HG03378 (cell line): ENCODE measurements around the gene PRKG1.
"Not testable (repeated sequence)": the region's sequence is repeated elsewhere in the genome, so short reads cannot be mapped to it uniquely, and the experiment has no call there.

Experiments
- ATAC-seq: cut with Tn5 transposase; IDR thresholded peaks from one replicate; pipeline ENCODE4 v1.9.1; 2021; ENCODE audit warnings: mild to moderate bottlenecking, moderate library complexity; ENCODE audit not compliant: unreplicated experiment

Gene PRKG1

GRCh38 chr10:51168086-51168815, 94.0 kb downstream of the PRKG1 start:
- ATAC-seq: no peak

GRCh38 chr10:51169111-51169510, 94.8 kb downstream of the PRKG1 start:
- no peak for ATAC-seq

GRCh38 chr10:51170518-51171245, 96.4 kb downstream of the PRKG1 start:
- ATAC-seq: no peak

- ATAC-seq: no peak
These were observed 97.7 kb downstream of the PRKG1 start for GRCh38 chr10:51171946-51172345.

- no peak for ATAC-seq
These were observed 102.8 kb downstream of the PRKG1 start for GRCh38 chr10:51176976-51177695.

- no peak for ATAC-seq
These were observed 104.3 kb downstream of the PRKG1 start for GRCh38 chr10:51178634-51179033.

- ATAC-seq: no peak
These were observed 105.9 kb downstream of the PRKG1 start for GRCh38 chr10:51180141-51180540.

GRCh38 chr10:51183783-51184182, 109.5 kb downstream of the PRKG1 start:
- ATAC-seq: no peak

- ATAC-seq: no peak
These were observed 112.1 kb downstream of the PRKG1 start for GRCh38 chr10:51186361-51186760.

GRCh38 chr10:51188008-51188407, 113.7 kb downstream of the PRKG1 start:
- no peak for ATAC-seq

GRCh38 chr10:51188866-51189265, 114.6 kb downstream of the PRKG1 start:
- ATAC-seq: no peak

- no peak for ATAC-seq
These were observed 122.4 kb downstream of the PRKG1 start for GRCh38 chr10:51196508-51197175.

- ATAC-seq: no peak
These were observed 123.9 kb downstream of the PRKG1 start for GRCh38 chr10:51198170-51198569.

- no peak for ATAC-seq
These were observed 127.7 kb downstream of the PRKG1 start for GRCh38 chr10:51201947-51202346.

- ATAC-seq: no peak
These were observed 129.1 kb downstream of the PRKG1 start for GRCh38 chr10:51203359-51203758.

- ATAC-seq: no peak
These were observed 129.8 kb downstream of the PRKG1 start for GRCh38 chr10:51204066-51204465.

- no peak for ATAC-seq
These were observed 130.4 kb downstream of the PRKG1 start for GRCh38 chr10:51204701-51205100.

GRCh38 chr10:51206500-51206899, 132.2 kb downstream of the PRKG1 start:
- no peak for ATAC-seq

- not testable (repeated sequence) for ATAC-seq
These were observed 138.7 kb downstream of the PRKG1 start for GRCh38 chr10:51212937-51213336.

- ATAC-seq: no peak
These were observed 140.2 kb downstream of the PRKG1 start for GRCh38 chr10:51214207-51215196.
